HepG2 (cell line): ENCODE results near the gene TRAPPC1. TPM values are rescaled to one million over a fixed set of nuclear protein-coding genes. Genes with fewer than 3 reads are reported as not detected.

Source experiments
- HOXA7 ChIP-seq: sonication (generic); formaldehyde crosslinking; IDR thresholded peaks from 2 replicates; pipeline ENCODE4 v1.8.1; 2022; ENCODE audit warnings: mild to moderate bottlenecking, missing genetic modification reagents, moderate library complexity
- HOXA9 ChIP-seq: sonication (generic); formaldehyde crosslinking; IDR thresholded peaks from 2 replicates; pipeline ENCODE4 v1.8.1; 2022; ENCODE audit warnings: missing genetic modification reagents, mild to moderate bottlenecking, moderate library complexity, borderline replicate concordance
- SNRNP70 ChIP-seq: fragments of 200-400 bp; formaldehyde crosslinking; IDR thresholded peaks from 2 replicates; pipeline ENCODE4 v1.6.1; 2017; ENCODE audit warnings: mild to moderate bottlenecking, low read depth, low read length, moderate library complexity
- SRSF4 ChIP-seq: fragments of 200-400 bp; formaldehyde crosslinking; IDR thresholded peaks from one replicate; pipeline ENCODE4 v1.6.1; 2018; ENCODE audit warnings: mild to moderate bottlenecking, low read depth, low read length, moderate library complexity; ENCODE audit not compliant: poor library complexity, severe bottlenecking
- TBX2 ChIP-seq: sonication (generic); formaldehyde crosslinking; IDR thresholded peaks from 2 replicates; pipeline ENCODE4 v1.5.0; 2020; ENCODE audit warnings: missing genetic modification reagents, mild to moderate bottlenecking, borderline replicate concordance
- TMF1 ChIP-seq: sonication (generic); formaldehyde crosslinking; IDR thresholded peaks from 2 replicates; pipeline ENCODE4 v1.8.1; 2022; ENCODE audit warnings: low read depth, missing genetic modification reagents
- ZNF850 ChIP-seq: sonication (generic); formaldehyde crosslinking; conservative IDR thresholded peaks from 2 replicates; pipeline ENCODE4 v1.9.0; 2021; ENCODE audit warnings: mild to moderate bottlenecking, missing genetic modification reagents
- polyA plus RNA-seq, 8 experiments: library from polyadenylated mRNA; depleted of rRNA in 3 of 8; stranded (reverse) in 7 of 8; unstranded in 1 of 8; fragments of >200 nt; fragmentation: Illumina TruSeq in 4 of 8; extraction: Trizol in 4 of 8; gene quantifications; 2 replicates each; pipeline versions ENCODE4 v1.2.1 to v1.2.3, GENCODE V29; 2011 to 2016; ENCODE audit warnings: low read depth in 4 of 8, missing spikeins in 1 of 8, mixed read lengths in 1 of 8; ENCODE audit not compliant: insufficient read depth in 1 of 8
- total RNA-seq, 5 experiments: library from RNA; depleted of rRNA; stranded (reverse); fragments of >200 nt; fragmentation: Illumina TruSeq; extraction: Trizol; gene quantifications; 2 replicates each; pipeline ENCODE4 v1.2.3, GENCODE V29; 2016; ENCODE audit warnings: low read depth in 1 of 5
- TF ChIP-seq, protein P1 (sequence below): sonication (generic); formaldehyde crosslinking; conservative IDR thresholded peaks from 2 replicates; pipeline ENCODE4 v1.4.0; 2020; ENCODE audit warnings: missing genetic modification reagents
- TF ChIP-seq, protein P2 (sequence below): sonication (generic); formaldehyde crosslinking; IDR thresholded peaks from one replicate; pipeline ENCODE4 v1.5.1; 2020; ENCODE audit warnings: mild to moderate bottlenecking, missing genetic modification reagents; ENCODE audit errors: not compliant biosample characterization
- TF ChIP-seq, protein P3 (sequence below): sonication (generic); formaldehyde crosslinking; IDR thresholded peaks from 2 replicates; pipeline ENCODE4 v1.4.0; 2020; ENCODE audit warnings: mild to moderate bottlenecking, missing genetic modification reagents
- TF ChIP-seq, protein P4 (sequence below): sonication (generic); formaldehyde crosslinking; IDR thresholded peaks from 2 replicates; pipeline ENCODE4 v1.4.0; 2020; ENCODE audit warnings: mild to moderate bottlenecking, low read depth, missing genetic modification reagents
- TF ChIP-seq, protein P5 (sequence below): sonication (generic); formaldehyde crosslinking; conservative IDR thresholded peaks from 2 replicates; pipeline ENCODE4 v1.8.0; 2022; ENCODE audit warnings: mild to moderate bottlenecking, moderate library complexity, missing genetic modification reagents

Gene TRAPPC1
- total and polyA plus RNA-seq, 2 of the 13 experiments (the other 11 are each of a cell fraction or from before 2014, with no cell fraction given), result 28.1 to 44.9 TPM

DNA sequence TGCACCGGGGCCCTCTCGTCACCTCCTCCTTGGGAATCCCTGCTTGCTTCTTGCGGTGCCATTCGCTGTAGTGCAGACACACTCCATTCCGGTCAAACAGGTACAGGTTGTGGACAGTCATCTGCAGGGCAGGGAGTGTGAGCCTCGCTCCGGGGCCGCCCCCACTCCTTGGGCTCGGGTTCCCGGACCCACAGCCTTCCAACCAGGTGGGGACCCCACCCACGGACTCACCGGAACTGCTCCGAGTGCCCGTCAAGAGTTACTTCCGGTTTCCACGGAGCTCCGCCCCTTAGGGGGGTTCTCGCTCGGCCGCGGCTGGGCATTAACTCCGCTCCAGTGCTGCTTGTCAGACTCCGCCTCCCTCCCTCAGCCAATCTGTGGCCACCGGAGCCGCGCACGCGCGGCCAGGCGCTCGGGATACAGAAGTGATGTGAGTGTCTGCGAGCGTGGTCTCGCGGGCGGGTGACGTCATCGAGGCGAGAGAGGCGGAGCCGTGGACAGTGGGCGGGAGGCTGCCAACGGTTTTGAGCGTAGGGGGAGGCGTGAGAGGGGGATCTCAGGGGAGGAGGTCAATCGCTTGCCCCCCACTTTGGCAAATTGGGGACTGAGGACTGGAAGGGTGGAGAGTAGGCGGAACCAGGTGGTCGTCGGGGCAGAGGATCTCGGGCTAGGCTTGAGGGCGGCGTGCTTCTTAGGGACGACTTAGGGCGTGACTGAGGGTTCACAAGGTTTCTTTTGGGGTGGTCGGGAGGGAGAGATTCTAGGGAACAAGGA is at the start of gene TRAPPC1, which contains the start of gene CNTROB (continued):
- TF ChIP-seq, protein P1, sequence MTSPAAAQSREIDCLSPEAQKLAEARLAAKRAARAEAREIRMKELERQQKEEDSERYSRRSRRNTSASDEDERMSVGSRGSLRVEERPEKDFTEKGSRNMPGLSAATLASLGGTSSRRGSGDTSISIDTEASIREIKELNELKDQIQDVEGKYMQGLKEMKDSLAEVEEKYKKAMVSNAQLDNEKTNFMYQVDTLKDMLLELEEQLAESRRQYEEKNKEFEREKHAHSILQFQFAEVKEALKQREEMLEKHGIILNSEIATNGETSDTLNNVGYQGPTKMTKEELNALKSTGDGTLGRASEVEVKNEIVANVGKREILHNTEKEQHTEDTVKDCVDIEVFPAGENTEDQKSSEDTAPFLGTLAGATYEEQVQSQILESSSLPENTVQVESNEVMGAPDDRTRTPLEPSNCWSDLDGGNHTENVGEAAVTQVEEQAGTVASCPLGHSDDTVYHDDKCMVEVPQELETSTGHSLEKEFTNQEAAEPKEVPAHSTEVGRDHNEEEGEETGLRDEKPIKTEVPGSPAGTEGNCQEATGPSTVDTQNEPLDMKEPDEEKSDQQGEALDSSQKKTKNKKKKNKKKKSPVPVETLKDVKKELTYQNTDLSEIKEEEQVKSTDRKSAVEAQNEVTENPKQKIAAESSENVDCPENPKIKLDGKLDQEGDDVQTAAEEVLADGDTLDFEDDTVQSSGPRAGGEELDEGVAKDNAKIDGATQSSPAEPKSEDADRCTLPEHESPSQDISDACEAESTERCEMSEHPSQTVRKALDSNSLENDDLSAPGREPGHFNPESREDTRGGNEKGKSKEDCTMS (CRISPR knock-in tag), result no peak
- TF ChIP-seq, protein P2, sequence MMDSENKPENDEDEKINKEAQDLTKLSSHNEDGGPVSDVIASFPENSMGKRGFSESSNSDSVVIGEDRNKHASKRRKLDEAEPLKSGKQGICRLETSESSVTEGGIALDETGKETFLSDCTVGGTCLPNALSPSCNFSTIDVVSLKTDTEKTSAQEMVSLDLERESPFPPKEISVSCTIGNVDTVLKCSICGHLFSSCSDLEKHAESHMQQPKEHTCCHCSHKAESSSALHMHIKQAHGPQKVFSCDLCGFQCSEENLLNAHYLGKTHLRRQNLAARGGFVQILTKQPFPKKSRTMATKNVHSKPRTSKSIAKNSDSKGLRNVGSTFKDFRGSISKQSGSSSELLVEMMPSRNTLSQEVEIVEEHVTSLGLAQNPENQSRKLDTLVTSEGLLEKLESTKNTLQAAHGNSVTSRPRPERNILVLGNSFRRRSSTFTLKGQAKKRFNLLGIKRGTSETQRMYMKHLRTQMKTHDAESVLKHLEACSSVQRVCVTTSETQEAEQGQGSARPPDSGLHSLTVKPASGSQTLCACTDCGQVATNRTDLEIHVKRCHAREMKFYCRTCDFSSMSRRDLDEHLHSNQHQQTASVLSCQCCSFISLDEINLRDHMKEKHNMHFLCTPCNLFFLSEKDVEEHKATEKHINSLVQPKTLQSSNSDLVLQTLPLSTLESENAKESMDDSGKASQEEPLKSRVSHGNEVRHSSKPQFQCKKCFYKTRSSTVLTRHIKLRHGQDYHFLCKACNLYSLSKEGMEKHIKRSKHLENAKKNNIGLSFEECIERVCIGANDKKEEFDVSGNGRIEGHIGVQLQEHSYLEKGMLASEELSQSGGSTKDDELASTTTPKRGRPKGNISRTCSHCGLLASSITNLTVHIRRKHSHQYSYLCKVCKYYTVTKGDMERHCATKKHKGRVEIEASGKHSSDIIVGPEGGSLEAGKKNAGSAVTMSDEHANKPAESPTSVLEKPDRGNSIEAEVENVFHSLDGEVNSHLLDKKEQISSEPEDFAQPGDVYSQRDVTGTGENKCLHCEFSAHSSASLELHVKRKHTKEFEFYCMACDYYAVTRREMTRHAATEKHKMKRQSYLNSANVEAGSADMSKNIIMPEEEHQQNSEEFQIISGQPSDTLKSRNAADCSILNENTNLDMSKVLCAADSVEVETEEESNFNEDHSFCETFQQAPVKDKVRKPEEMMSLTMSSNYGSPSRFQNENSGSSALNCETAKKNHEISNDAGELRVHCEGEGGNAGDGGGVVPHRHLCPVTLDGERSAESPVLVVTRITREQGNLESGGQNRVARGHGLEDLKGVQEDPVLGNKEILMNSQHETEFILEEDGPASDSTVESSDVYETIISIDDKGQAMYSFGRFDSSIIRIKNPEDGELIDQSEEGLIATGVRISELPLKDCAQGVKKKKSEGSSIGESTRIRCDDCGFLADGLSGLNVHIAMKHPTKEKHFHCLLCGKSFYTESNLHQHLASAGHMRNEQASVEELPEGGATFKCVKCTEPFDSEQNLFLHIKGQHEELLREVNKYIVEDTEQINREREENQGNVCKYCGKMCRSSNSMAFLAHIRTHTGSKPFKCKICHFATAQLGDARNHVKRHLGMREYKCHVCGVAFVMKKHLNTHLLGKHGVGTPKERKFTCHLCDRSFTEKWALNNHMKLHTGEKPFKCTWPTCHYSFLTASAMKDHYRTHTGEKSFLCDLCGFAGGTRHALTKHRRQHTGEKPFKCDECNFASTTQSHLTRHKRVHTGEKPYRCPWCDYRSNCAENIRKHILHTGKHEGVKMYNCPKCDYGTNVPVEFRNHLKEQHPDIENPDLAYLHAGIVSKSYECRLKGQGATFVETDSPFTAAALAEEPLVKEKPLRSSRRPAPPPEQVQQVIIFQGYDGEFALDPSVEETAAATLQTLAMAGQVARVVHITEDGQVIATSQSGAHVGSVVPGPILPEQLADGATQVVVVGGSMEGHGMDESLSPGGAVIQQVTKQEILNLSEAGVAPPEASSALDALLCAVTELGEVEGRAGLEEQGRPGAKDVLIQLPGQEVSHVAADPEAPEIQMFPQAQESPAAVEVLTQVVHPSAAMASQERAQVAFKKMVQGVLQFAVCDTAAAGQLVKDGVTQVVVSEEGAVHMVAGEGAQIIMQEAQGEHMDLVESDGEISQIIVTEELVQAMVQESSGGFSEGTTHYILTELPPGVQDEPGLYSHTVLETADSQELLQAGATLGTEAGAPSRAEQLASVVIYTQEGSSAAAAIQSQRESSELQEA, result no peak
- TF ChIP-seq SNRNP70 (no peak), TBX2 (0 out of 2 replicates have a peak, but pooled peaks have one; percentile 37), HOXA7 (no peak), ZNF850 (no peak), SRSF4 (no peak), HOXA9 (CRISPR knock-in tag) (no peak), TMF1 (CRISPR knock-in tag) (no peak; the same call in 1 of the 2 replicates)
- TF ChIP-seq, protein P3, sequence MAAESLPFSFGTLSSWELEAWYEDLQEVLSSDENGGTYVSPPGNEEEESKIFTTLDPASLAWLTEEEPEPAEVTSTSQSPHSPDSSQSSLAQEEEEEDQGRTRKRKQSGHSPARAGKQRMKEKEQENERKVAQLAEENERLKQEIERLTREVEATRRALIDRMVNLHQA (CRISPR knock-in tag), result no peak
- TF ChIP-seq, protein P4, sequence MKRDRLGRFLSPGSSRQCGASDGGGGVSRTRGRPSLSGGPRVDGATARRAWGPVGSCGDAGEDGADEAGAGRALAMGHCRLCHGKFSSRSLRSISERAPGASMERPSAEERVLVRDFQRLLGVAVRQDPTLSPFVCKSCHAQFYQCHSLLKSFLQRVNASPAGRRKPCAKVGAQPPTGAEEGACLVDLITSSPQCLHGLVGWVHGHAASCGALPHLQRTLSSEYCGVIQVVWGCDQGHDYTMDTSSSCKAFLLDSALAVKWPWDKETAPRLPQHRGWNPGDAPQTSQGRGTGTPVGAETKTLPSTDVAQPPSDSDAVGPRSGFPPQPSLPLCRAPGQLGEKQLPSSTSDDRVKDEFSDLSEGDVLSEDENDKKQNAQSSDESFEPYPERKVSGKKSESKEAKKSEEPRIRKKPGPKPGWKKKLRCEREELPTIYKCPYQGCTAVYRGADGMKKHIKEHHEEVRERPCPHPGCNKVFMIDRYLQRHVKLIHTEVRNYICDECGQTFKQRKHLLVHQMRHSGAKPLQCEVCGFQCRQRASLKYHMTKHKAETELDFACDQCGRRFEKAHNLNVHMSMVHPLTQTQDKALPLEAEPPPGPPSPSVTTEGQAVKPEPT, result peak; percentile 74; the same call in 1 of the 2 replicates
- TF ChIP-seq, protein P5, sequence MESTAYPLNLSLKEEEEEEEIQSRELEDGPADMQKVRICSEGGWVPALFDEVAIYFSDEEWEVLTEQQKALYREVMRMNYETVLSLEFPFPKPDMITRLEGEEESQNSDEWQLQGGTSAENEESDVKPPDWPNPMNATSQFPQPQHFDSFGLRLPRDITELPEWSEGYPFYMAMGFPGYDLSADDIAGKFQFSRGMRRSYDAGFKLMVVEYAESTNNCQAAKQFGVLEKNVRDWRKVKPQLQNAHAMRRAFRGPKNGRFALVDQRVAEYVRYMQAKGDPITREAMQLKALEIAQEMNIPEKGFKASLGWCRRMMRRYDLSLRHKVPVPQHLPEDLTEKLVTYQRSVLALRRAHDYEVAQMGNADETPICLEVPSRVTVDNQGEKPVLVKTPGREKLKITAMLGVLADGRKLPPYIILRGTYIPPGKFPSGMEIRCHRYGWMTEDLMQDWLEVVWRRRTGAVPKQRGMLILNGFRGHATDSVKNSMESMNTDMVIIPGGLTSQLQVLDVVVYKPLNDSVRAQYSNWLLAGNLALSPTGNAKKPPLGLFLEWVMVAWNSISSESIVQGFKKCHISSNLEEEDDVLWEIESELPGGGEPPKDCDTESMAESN (CRISPR knock-in tag), result 0 out of 2 replicates have a peak, but pooled peaks have one; percentile 32
